Gastrocnemius medialis (tissue), 4 donors: ENCODE measurements around the gene CALY.

ENCODE experiments used
- POLR2A ChIP-seq, 2 donors: fragments of 450-650 bp; IDR thresholded peaks; one replicate each; pipeline ENCODE4 v1.6.1; 2017; ENCODE audit warnings: antibody characterized with exemption in 2 of 2, mild to moderate bottlenecking in 2 of 2, moderate library complexity in 2 of 2
- TF ChIP-seq, protein P1 (sequence below), 5 experiments: fragments of 450-650 bp in 3 of 5; fragments of 200-600 bp in 2 of 5; sonication (generic) in 2 of 5; IDR thresholded peaks in 4 of 5; conservative IDR thresholded peaks in 1 of 5; 1 replicate in 4 of 5; 2 replicates in 1 of 5; pipeline ENCODE4 v1.5.1; 2016 to 2019; ENCODE audit warnings: antibody characterized with exemption in 5 of 5, mild to moderate bottlenecking in 3 of 5, moderate library complexity in 3 of 5

DNA sequence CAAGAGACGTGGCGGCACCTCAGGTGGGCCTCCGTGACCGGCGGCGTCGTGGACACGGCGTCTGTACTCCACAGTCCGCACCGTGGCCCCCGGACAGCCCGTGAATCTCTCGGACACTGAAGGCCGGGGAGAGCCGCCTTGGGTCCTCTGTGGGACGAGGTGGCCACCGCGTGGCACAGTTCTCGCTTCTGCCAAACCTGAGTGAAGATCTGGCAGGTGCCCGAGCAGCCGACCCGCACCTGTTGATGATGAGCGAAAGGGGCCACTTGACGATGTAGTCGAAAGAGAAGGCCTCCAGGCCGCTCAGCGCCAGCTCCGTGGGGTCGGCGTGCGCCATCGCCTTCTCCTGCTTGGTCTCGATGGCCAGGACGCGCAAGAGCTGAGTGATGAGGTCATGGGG, 51.5 kb downstream of the CALY start:
- TF ChIP-seq, protein P1, sequence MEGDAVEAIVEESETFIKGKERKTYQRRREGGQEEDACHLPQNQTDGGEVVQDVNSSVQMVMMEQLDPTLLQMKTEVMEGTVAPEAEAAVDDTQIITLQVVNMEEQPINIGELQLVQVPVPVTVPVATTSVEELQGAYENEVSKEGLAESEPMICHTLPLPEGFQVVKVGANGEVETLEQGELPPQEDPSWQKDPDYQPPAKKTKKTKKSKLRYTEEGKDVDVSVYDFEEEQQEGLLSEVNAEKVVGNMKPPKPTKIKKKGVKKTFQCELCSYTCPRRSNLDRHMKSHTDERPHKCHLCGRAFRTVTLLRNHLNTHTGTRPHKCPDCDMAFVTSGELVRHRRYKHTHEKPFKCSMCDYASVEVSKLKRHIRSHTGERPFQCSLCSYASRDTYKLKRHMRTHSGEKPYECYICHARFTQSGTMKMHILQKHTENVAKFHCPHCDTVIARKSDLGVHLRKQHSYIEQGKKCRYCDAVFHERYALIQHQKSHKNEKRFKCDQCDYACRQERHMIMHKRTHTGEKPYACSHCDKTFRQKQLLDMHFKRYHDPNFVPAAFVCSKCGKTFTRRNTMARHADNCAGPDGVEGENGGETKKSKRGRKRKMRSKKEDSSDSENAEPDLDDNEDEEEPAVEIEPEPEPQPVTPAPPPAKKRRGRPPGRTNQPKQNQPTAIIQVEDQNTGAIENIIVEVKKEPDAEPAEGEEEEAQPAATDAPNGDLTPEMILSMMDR (IDR thresholded peaks at IDR 0.05 in 4 of 5, conservative IDR thresholded peaks at IDR 0.05 in 1 of 5): no peak
- no peak for TF ChIP-seq POLR2A (IDR thresholded peaks at IDR 0.05)
